ENCODE measurements around the gene P2RY2.

DNA sequence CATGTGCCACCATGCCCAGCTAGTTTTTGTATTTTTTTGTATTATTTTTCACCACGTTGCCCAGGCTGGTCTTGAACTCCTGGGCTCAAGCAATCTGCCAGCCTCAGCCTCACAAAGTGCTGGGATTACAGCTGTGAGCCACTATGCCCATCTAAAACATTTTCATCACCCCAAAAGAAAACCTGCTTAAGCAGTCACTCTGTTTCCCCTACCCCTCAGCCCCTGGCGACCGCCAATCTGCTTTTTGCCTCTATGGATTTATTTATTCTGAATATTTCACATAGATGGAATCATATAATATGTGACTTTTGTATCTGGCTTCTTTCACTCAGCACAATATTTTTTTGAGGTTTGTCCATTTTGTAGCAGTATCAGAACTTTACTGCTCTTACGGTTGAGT, 18.6 kb upstream of the P2RY2 start:
- TF ChIP-seq ZNF512 (CRISPR knock-in tag; IDR thresholded peaks at IDR 0.05; ENCODE audit: borderline replicate concordance), result no peak
- TF ChIP-seq EMX1 (CRISPR knock-in tag; IDR thresholded peaks at IDR 0.05), result no peak
- no peak for TF ChIP-seq CTCF (IDR thresholded peaks at IDR 0.05)
- TF ChIP-seq AFF4 (CRISPR knock-in tag; IDR thresholded peaks at IDR 0.05; ENCODE audit: borderline replicate concordance), result no peak
- TF ChIP-seq SP1 (CRISPR knock-in tag; conservative IDR thresholded peaks at IDR 0.05), result no peak
- no peak for TF ChIP-seq E2F4 (CRISPR knock-in tag; IDR thresholded peaks at IDR 0.05; ENCODE audit: borderline replicate concordance, low read depth)
- no peak for TF ChIP-seq NFYB (CRISPR knock-in tag; conservative IDR thresholded peaks at IDR 0.05; ENCODE audit: low read depth)
- TF ChIP-seq MAX (CRISPR knock-in tag; IDR thresholded peaks at IDR 0.05), result no peak
- TF ChIP-seq, protein P1, sequence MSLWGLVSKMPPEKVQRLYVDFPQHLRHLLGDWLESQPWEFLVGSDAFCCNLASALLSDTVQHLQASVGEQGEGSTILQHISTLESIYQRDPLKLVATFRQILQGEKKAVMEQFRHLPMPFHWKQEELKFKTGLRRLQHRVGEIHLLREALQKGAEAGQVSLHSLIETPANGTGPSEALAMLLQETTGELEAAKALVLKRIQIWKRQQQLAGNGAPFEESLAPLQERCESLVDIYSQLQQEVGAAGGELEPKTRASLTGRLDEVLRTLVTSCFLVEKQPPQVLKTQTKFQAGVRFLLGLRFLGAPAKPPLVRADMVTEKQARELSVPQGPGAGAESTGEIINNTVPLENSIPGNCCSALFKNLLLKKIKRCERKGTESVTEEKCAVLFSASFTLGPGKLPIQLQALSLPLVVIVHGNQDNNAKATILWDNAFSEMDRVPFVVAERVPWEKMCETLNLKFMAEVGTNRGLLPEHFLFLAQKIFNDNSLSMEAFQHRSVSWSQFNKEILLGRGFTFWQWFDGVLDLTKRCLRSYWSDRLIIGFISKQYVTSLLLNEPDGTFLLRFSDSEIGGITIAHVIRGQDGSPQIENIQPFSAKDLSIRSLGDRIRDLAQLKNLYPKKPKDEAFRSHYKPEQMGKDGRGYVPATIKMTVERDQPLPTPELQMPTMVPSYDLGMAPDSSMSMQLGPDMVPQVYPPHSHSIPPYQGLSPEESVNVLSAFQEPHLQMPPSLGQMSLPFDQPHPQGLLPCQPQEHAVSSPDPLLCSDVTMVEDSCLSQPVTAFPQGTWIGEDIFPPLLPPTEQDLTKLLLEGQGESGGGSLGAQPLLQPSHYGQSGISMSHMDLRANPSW (CRISPR knock-in tag; conservative IDR thresholded peaks at IDR 0.05; ENCODE audit: low read depth), result no peak

Measured in WTC11 (cell line).